K562 (cell line): ENCODE measurements around the gene BTNL8.

Experiments used
- CHD2 ChIP-seq: IDR thresholded peaks from 2 replicates; pipeline ENCODE4 v1.6.1; 2011; ENCODE audit warnings: low read depth, low read length
- SMC3 ChIP-seq: conservative IDR thresholded peaks from 2 replicates; pipeline ENCODE4 v1.6.1; 2011; ENCODE audit warnings: low read depth, low read length, improper control_type of control experiment; ENCODE audit not compliant: insufficient read depth

- no peak for TF ChIP-seq CHD2
- no peak for TF ChIP-seq SMC3
These were observed 9.4 kb downstream of the BTNL8 start for GRCh38 chr5:180908400-180908799.
